HEK293 (cell line): ENCODE measurements around the gene ADORA2A.

Experiments
- CTCF ChIA-PET: fragments of 350-600 bp; formaldehyde crosslinking; extraction: SDS; loops from one replicate; lab custom pipeline; 2021; ENCODE audit warnings: antibody characterized with exemption; lab: Yijun Ruan, JAX
- POLR2A ChIA-PET: fragments of 300-600 bp; formaldehyde crosslinking; extraction: SDS; loops from one replicate; lab custom pipeline; 2020; ENCODE audit warnings: antibody characterized with exemption, inconsistent platforms; lab: Yijun Ruan, JAX
- H3K27ac ChIP-seq: fragments of 200-500 bp; sonication (Bioruptor generic); 2 replicates; pipeline ENCODE4 v1.5.1; 2014; ENCODE audit warnings: low read depth, low read length, control low read depth, inconsistent platforms; ENCODE audit errors: extremely low read depth
- H3K36me3 ChIP-seq, 2 experiments: fragments of 200-500 bp in 1 of 2; sonication (Bioruptor generic) in 1 of 2; 1 replicate in 1 of 2; 2 replicates in 1 of 2; pipeline ENCODE4 v1.5.1; 2014 to 2017; ENCODE audit warnings: inconsistent platforms in 2 of 2, low read length in 2 of 2; ENCODE audit not compliant: control insufficient read depth in 2 of 2, insufficient read depth in 1 of 2
- H3K4me1 ChIP-seq: fragments of 200-500 bp; sonication (Bioruptor generic); 2 replicates; pipeline ENCODE4 v1.5.1; 2014; ENCODE audit warnings: mild to moderate bottlenecking, low read length, inconsistent platforms; ENCODE audit not compliant: control insufficient read depth, insufficient read depth
- H3K4me3 ChIP-seq: 2 replicates; pipeline ENCODE4 v1.5.1; 2011; ENCODE audit warnings: low read depth, mild to moderate bottlenecking, control low read depth, low read length, moderate library complexity
- H3K9me3 ChIP-seq: fragments of 200-500 bp; sonication (Bioruptor generic); 2 replicates; pipeline ENCODE4 v1.5.1; 2014; ENCODE audit warnings: low read depth, low read length, inconsistent platforms; ENCODE audit not compliant: control insufficient read depth, insufficient read depth
- INSM2 ChIP-seq: fragments of 450-650 bp; formaldehyde crosslinking; IDR thresholded peaks from 2 replicates; pipeline ENCODE4 v1.5.1; 2016; ENCODE audit warnings: missing biosample characterization, missing genetic modification characterization
- KLF16 ChIP-seq: fragments of 450-650 bp; formaldehyde crosslinking; IDR thresholded peaks from 2 replicates; pipeline ENCODE4 v1.5.1; 2017; ENCODE audit warnings: missing biosample characterization, missing genetic modification characterization
- SCRT2 ChIP-seq: fragments of 450-650 bp; formaldehyde crosslinking; IDR thresholded peaks from 2 replicates; pipeline ENCODE4 v1.5.1; 2016; ENCODE audit warnings: missing biosample characterization, missing genetic modification characterization
- YY2 ChIP-seq: fragments of 450-650 bp; formaldehyde crosslinking; IDR thresholded peaks from 2 replicates; pipeline ENCODE4 v1.5.1; 2016; ENCODE audit warnings: missing biosample characterization, missing genetic modification characterization
- ZIC2 ChIP-seq: fragments of 450-650 bp; formaldehyde crosslinking; IDR thresholded peaks from 2 replicates; pipeline ENCODE4 v1.5.1; 2016; ENCODE audit warnings: missing biosample characterization, missing genetic modification characterization
- ZNF132 ChIP-seq: fragments of 450-650 bp; formaldehyde crosslinking; IDR thresholded peaks from 2 replicates; pipeline ENCODE4 v1.5.1; 2017; ENCODE audit warnings: missing biosample characterization, missing genetic modification characterization, borderline replicate concordance
- ZNF169 ChIP-seq: fragments of 450-650 bp; formaldehyde crosslinking; IDR thresholded peaks from 2 replicates; pipeline ENCODE4 v1.5.1; 2016; ENCODE audit warnings: missing biosample characterization, missing genetic modification characterization
- ZNF221 ChIP-seq: fragments of 450-650 bp; formaldehyde crosslinking; IDR thresholded peaks from 2 replicates; pipeline ENCODE4 v1.5.1; 2017; ENCODE audit warnings: missing biosample characterization, missing genetic modification characterization, borderline replicate concordance
- ZNF362 ChIP-seq: fragments of 450-650 bp; formaldehyde crosslinking; IDR thresholded peaks from 2 replicates; pipeline ENCODE4 v1.5.1; 2016; ENCODE audit warnings: missing biosample characterization, missing genetic modification characterization
- ZNF433 ChIP-seq: fragments of 450-650 bp; formaldehyde crosslinking; IDR thresholded peaks from 2 replicates; pipeline ENCODE4 v1.5.1; 2016; ENCODE audit warnings: missing biosample characterization, missing genetic modification characterization, low read depth

Gene ADORA2A

GRCh38 chr22:24429411-24430365 lies 2.3 kb downstream of the ADORA2A start:
- H3K4me3 ChIP-seq: no peak overlapping the region
- no peaks in the 10 kb centered on the region for H3K9me3 ChIP-seq
- no peaks in the 10 kb centered on the region for H3K36me3 ChIP-seq
- H3K4me1 ChIP-seq: no peaks in the 10 kb centered on the region
- ChIA-PET CTCF (interaction anchor here (0.6 to 1.6 kb wide), 5 partner anchors 42 to 232 kb away, joined by 3 to 4 read pairs (median 4); no protein-coding TSS in a partner anchor), POLR2A (interaction anchor here (1.1 kb wide), 1 partner anchor 125 kb away, joined by 3 read pairs; the partner anchor contains the start of gene GUCD1)
- TF ChIP-seq ZNF169 (no peak), ZIC2 (tag by site-specific recombination) (peak; percentile 74)
- no peak overlapping the region for H3K27ac ChIP-seq

- Histone ChIP-seq H3K27ac (no peak overlapping the region), H3K4me3 (no peak overlapping the region), H3K9me3 (no peaks in the 10 kb centered on the region), H3K4me1 (no peaks in the 10 kb centered on the region), H3K36me3 (no peaks in the 10 kb centered on the region)
- TF ChIP-seq ZNF132 (tag by site-specific recombination) (no peak), YY2 (no peak), SCRT2 (tag by site-specific recombination) (0 out of 2 replicates have a peak, but pooled peaks have one; percentile 21), INSM2 (tag by site-specific recombination) (no peak), ZIC2 (tag by site-specific recombination) (no peak)
- ChIA-PET CTCF (interaction anchor here (0.6 to 2.6 kb wide), 4 partner anchors 73 to 233 kb away, joined by 3 to 9 read pairs (median 4); no protein-coding TSS in a partner anchor), POLR2A (interaction anchor here (1.1 kb wide), 1 partner anchor 124 kb away, joined by 3 read pairs; the partner anchor contains the start of gene GUCD1)
Observed at GRCh38 chr22:24430431-24431308, 3.3 kb downstream of the ADORA2A start.

DNA sequence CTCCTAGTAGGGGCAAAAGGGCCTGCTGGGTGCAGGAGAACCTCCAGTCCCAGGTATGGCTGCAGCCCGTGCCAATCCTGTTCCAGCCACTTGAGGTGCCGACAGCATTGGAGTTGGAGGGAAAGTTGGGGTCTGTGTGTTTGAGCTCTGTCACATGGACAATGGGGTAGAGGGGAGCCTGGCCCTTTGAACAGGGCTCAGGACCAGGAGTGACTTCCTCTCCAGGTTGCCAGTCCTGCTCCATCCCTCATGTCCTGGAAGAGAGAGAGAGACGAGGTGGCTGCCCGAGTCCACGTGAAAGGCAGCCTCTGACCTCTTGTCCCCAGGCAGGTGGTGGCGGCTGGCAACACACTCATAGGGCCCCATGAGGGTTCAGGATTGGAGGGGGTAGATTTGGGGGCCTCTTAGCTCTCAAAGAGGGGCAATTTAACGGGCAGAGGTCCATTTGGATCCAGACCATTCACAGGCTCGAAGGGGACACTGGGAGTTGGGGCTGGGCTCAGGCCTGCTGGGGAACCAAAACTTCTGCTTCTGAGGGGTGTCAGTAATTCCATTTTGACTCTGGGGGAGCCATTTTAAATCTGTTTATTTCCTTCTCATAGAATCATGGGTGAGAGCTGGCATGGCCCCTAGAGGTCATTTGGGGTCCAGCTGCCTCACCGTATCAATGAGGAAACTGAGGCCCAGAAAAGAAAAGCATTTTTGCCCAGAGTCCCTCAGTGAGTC lies 4.1 kb downstream of the ADORA2A start:
- no peaks in the 10 kb centered on the region for H3K36me3 ChIP-seq
- H3K9me3 ChIP-seq: no peaks in the 10 kb centered on the region
- H3K4me1 ChIP-seq: no peaks in the 10 kb centered on the region
- ChIA-PET CTCF (interaction anchor here (1.0 to 2.6 kb wide), 2 partner anchors 10 to 90 kb away, joined by 3 to 9 read pairs; no protein-coding TSS in a partner anchor), POLR2A (no interaction called here)
- H3K27ac ChIP-seq: no peak overlapping the region
- H3K4me3 ChIP-seq: no peak overlapping the region
- TF ChIP-seq ZNF433 (tag by site-specific recombination): no peak
- no peak for TF ChIP-seq ZNF221
- TF ChIP-seq ZNF362 (tag by site-specific recombination): no peak
- no peak for TF ChIP-seq KLF16 (tag by site-specific recombination)
